Calu3 (cell line): ENCODE measurements around the gene SPCS3. TPM values are rescaled to one million over a fixed set of nuclear protein-coding genes. Genes with fewer than 3 reads are reported as not detected.
"Not testable (repeated sequence)": the region's sequence is repeated elsewhere in the genome, so short reads cannot be mapped to it uniquely, and the experiment has no call there.

Source experiments
- BruUV-seq: library from RNA; stranded (reverse); fragments of 400-500 nt; replicated peaks from 2 replicates; lab custom pipeline; 2021; lab: Mats Ljungman, UMichigan
- CTCF ChIA-PET: fragments of 300-600 bp; sonication (Branson Sonifier 250); formaldehyde crosslinking; loops from one replicate; lab custom pipeline; 2022; ENCODE audit warnings: antibody characterized with exemption; lab: Charles Lee
- DNase-seq: peaks from one replicate; pipeline ENCODE4 v3.0.0; 2022
- H3K27ac Mint-ChIP-seq: one replicate; pipeline ENCODE4 v1.8.0; 2022; ENCODE audit warnings: mixed read lengths; ENCODE audit not compliant: unreplicated experiment
- H3K27me3 Mint-ChIP-seq: one replicate; pipeline ENCODE4 v1.8.0; 2022; ENCODE audit warnings: mixed read lengths; ENCODE audit not compliant: unreplicated experiment
- H3K36me3 Mint-ChIP-seq: one replicate; pipeline ENCODE4 v1.8.0; 2022; ENCODE audit warnings: mild to moderate bottlenecking, moderate library complexity, mixed read lengths; ENCODE audit not compliant: insufficient read depth, unreplicated experiment
- H3K4me1 Mint-ChIP-seq: one replicate; pipeline ENCODE4 v1.8.0; 2022; ENCODE audit warnings: mild to moderate bottlenecking, low read depth, mixed read lengths; ENCODE audit not compliant: unreplicated experiment
- H3K4me3 Mint-ChIP-seq: one replicate; pipeline ENCODE4 v1.8.0; 2022; ENCODE audit warnings: mild to moderate bottlenecking, low read depth, moderate library complexity, mixed read lengths; ENCODE audit not compliant: unreplicated experiment
- H3K9me3 Mint-ChIP-seq: one replicate; pipeline ENCODE4 v1.8.0; 2022; ENCODE audit warnings: low read depth, mixed read lengths; ENCODE audit not compliant: unreplicated experiment
- CTCF ChIP-seq: fragments of 200-600 bp; IDR thresholded peaks from one replicate; pipeline ENCODE4 v1.8.0; 2022; ENCODE audit warnings: antibody characterized with exemption; ENCODE audit not compliant: unreplicated experiment
- intact Hi-C: fragments of 100-400 bp; cut with micrococcal nuclease; formaldehyde crosslinking; loops from one replicate; pipeline ENCODE4 v1.10.0; 2022; ENCODE audit not compliant: unreplicated experiment
- total RNA-seq: library from RNA; stranded (reverse); gene quantifications from 2 replicates; pipeline ENCODE4 v1.2.3, GENCODE V29; 2022

SPCS3 gene
- total RNA-seq, 1 experiment from 2014 or later, result 94.6 TPM

- peaks cover 4% of the 10 kb centered on the region for H3K9me3 Mint-ChIP-seq
- CTCF ChIA-PET, result interaction anchor here (0.7 to 1.0 kb wide), 3 partner anchors 176 to 277 kb away, joined by 3 to 6 read pairs (median 3); no protein-coding TSS in a partner anchor
- no peak overlapping the region for H3K27ac Mint-ChIP-seq
- intact Hi-C loops, result loop anchor here (1.0 kb wide), 2 partner anchors 191 to 307 kb away; no protein-coding TSS in a partner anchor
- DNase-seq, result peak; percentile 4
- no peaks in the 10 kb centered on the region for H3K4me1 Mint-ChIP-seq
- BruUV-seq, result no TSS peak
- H3K4me3 Mint-ChIP-seq, result no peak overlapping the region
- H3K27me3 Mint-ChIP-seq, result no peaks in the 10 kb centered on the region
- TF ChIP-seq CTCF, result no peak
- no peaks in the 10 kb centered on the region for H3K36me3 Mint-ChIP-seq
These were observed 21.3 kb downstream of the SPCS3 start for GRCh38 chr4:176340871-176341685.

DNA sequence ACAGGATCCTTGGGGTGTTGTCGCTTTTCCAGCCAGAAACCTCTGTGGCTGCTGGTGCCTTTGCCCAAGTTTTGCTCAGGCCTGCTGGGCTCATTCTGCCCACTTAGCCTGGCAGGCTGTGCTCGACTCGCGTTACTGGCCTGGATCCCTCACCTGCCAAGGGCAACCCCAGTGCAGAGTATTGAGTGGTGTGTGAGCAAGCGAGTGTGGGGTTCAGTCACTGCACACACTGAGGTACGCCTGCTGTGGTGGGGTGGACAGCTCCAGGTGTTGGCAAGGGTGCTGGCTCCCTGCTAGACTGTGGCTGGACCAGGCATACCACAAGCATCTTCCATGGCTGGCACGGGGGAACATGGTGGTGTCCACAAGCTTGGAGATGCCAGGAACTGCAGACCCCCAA lies 22.6 kb downstream of the SPCS3 start:
- no peaks in the 10 kb centered on the region for H3K36me3 Mint-ChIP-seq
- no TSS peak for BruUV-seq
- H3K27ac Mint-ChIP-seq, result no peak overlapping the region
- no peak for DNase-seq
- H3K27me3 Mint-ChIP-seq, result no peaks in the 10 kb centered on the region
- H3K4me3 Mint-ChIP-seq, result no peak overlapping the region
- CTCF ChIA-PET, result no interaction called here
- intact Hi-C loops, result no loop called here
- TF ChIP-seq CTCF, result no peak
- H3K4me1 Mint-ChIP-seq, result no peaks in the 10 kb centered on the region
- H3K9me3 Mint-ChIP-seq, result peaks cover 4% of the 10 kb centered on the region

DNA sequence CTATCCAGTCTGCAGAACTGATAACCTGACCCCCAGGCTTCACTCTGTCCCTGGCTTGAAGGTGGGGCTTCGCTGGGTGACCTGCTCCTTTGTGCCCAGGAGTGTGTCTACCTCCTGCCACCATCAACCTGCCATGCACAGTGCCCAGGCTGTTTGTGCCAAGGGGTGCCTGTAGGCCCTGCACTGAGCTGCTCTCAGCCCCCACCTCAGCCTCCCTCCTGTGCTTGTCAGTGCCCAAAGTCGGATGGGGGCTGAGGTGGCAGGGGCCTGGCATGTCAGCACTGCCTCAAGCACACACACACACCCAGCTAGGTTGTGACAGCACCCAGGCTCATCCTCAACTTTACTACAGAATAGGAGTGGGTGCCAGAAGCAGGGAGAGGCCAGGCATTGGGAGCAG lies 23.5 kb downstream of the SPCS3 start:
- BruUV-seq, result no TSS peak
- Mint-ChIP-seq H3K36me3 (no peaks in the 10 kb centered on the region), H3K4me3 (no peak overlapping the region), H3K27me3 (no peaks in the 10 kb centered on the region), H3K27ac (no peak overlapping the region), H3K9me3 (peaks cover 4% of the 10 kb centered on the region), H3K4me1 (no peaks in the 10 kb centered on the region)
- intact Hi-C loops, result no loop called here
- TF ChIP-seq CTCF, result no peak
- DNase-seq, result no peak
- CTCF ChIA-PET, result no interaction called here

DNA sequence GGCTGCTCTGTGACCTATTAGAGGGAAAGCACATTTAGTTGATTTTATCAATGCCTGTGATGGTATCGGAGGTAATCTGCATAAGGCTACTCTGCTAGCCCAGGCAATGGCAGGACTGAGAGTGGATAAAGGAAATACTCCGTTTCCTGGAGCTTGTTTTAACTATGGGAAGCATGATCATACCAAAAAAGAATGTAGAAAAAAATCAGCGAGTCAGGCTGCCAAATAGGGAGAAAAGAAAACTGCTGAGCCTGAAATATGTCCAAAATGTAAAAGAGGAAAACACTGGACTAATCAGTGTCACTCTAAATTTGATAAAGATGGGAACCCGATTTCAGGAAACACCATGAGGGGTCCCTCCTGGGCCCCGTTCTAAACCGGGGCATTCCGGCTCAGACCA lies 25.6 kb downstream of the SPCS3 start:
- H3K9me3 Mint-ChIP-seq, H3K27ac Mint-ChIP-seq, DNase-seq, H3K4me3 Mint-ChIP-seq, intact Hi-C loops, BruUV-seq, H3K4me1 Mint-ChIP-seq, CTCF ChIA-PET, H3K36me3 Mint-ChIP-seq, H3K27me3 Mint-ChIP-seq: not testable (repeated sequence)

DNA sequence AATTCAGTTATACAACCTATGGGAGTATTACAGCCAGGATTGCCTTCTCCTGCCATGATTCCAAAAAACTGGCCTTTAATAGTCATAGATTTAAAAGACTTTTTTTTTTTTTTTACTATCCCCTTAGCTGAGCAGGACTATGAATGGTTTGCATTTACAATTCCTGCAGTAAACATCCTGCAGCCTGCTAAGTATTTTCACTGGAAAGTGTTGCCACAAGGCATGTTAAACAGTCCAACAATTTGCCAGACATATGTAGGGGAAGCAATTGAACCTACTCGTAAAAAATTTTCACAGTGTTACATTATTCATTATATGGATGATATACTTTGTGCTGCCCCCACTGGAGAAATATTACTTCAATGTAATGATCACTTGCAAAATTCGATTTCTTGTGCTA lies 27.1 kb downstream of the SPCS3 start:
- intact Hi-C loops, result not testable (repeated sequence)

More for the DNA sequence above, 27.1 kb downstream of the SPCS3 start:
- DNase-seq, H3K9me3 Mint-ChIP-seq, H3K27ac Mint-ChIP-seq, H3K4me1 Mint-ChIP-seq, H3K4me3 Mint-ChIP-seq, BruUV-seq, H3K36me3 Mint-ChIP-seq, H3K27me3 Mint-ChIP-seq: not testable (repeated sequence)
- CTCF ChIA-PET, result interaction anchor here (0.6 kb wide), 1 partner anchor 11 kb away, joined by 5 read pairs; no protein-coding TSS in a partner anchor
